ENCODE results near the gene FAM53B. TPM values are rescaled to one million over a fixed set of nuclear protein-coding genes. Genes with fewer than 3 reads are reported as not detected.

Gene FAM53B
- total and polyA plus RNA-seq, 8 donors = 12.8 to 34.6 (median 23.0) TPM

GRCh38 chr10:124644236-124644635 is 99.9 kb downstream of the FAM53B start:
- TF ChIP-seq CTCF (IDR thresholded peaks at IDR 0.05) = no peak
- Histone ChIP-seq H3K4me3 (no peak overlapping the region), H3K36me3 (no peaks in the 10 kb centered on the region), H3K27ac (peak overlapping the region in 1 of 2 donors; percentile 98), H3K27me3 (no peaks in the 10 kb centered on the region), H3K4me1 (peaks cover 50 to 100% of the 10 kb centered on the region in 2 donors), H3K9me3 (no peaks in the 10 kb centered on the region)
- ATAC-seq (no peak), DNase-seq (peak in 1 of 4 donors; percentile 19)
- intact Hi-C loops (cut with DNase I) = no loop called here

- no peak for ATAC-seq
- intact Hi-C loops (cut with DNase I) = no loop called here
- peak in 1 of 4 donors; percentile 62 for DNase-seq
- no peaks in the 10 kb centered on the region for H3K36me3 ChIP-seq
- no peak overlapping the region for H3K27ac ChIP-seq
- H3K4me3 ChIP-seq = no peak overlapping the region
- no peak for TF ChIP-seq CTCF (IDR thresholded peaks at IDR 0.05)
- H3K9me3 ChIP-seq = no peaks in the 10 kb centered on the region
- peaks cover 43 to 100% of the 10 kb centered on the region in 2 donors for H3K4me1 ChIP-seq
- no peaks in the 10 kb centered on the region for H3K27me3 ChIP-seq
Measured at GRCh38 chr10:124643330-124644009, 100.7 kb downstream of the FAM53B start.

DNA sequence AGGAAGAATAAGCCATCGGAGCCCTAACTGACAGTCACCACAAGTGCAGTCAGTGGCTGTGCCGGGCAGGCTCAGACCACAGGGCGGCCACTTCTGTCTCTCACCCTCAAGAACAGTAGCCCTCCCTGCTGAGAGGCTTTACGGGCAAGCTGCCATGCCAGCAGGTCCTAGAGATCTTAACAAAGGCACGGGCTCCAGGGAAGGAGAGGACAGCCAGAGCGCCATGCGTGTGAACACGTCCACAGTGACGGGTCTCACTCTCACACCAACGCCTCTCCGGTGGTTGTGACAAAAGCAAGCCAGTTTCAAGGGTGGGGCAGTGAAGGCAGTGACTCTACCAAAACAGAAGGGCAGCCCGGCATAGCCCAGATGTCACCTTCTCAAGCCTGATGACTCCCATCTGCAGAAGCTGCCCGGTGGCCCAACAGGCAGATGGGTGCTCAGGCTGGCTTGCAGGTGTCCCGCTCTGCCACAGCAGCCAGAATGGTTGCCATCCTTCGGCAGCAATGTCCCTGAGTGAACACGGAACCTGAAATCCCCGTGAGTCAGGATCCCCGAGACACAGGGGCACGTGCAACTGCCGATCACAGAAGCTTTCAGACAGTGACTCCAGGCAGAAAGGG is 102.0 kb downstream of the FAM53B start:
- TF ChIP-seq CTCF (IDR thresholded peaks at IDR 0.05) = no peak
- Histone ChIP-seq H3K27me3 (no peaks in the 10 kb centered on the region), H3K4me3 (no peak overlapping the region), H3K4me1 (peaks cover 31 to 100% of the 10 kb centered on the region in 2 donors), H3K27ac (peak overlapping the region; percentile 65 to 82), H3K9me3 (no peaks in the 10 kb centered on the region), H3K36me3 (no peaks in the 10 kb centered on the region)
- intact Hi-C loops (cut with DNase I) = no loop called here
- peak in 3 of 4 donors; percentile 57 to 81 (median 73) for DNase-seq
- peak; percentile 67 for ATAC-seq

DNA sequence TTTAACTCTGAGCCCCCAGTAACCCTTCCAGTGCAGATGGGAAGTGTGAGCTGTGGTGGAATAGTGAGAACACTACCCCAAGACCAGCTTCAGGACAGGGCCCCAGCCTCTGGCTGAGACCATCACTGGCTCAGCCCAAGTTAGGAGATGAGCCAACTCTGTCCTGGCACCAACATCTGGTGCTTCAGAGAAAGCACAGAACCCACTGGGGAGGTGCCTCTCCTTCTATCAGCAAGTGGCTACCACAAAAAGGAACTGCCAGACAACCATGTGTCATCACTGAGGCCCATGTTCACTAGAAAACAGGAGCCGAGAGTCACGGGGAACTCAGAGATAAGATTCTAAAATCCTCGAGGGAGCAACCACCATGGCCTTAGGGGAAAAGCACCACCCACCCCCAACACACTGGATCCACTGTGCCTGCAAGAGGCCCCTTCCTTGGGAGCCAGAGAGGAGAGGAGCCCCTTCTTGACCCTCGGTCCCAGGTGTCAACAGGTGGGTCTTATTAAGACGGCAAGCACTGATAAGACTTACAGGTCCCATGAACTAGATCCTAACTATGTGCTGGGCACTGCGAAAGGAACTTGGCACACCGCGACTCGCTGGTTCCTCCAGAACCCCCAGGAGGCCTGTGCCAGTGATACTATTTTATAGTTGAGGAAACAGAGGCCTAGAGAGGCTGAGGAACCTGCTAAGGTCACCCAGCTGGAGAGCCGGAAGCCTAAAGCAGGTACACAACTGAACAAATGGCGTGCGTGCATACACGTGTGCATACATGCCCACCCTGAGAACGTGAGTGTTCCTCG is 102.7 kb downstream of the FAM53B start:
- H3K27ac ChIP-seq = peak overlapping the region; percentile 65 to 82
- TF ChIP-seq CTCF (IDR thresholded peaks at IDR 0.05) = no peak
- no peaks in the 10 kb centered on the region for H3K9me3 ChIP-seq
- no peaks in the 10 kb centered on the region for H3K36me3 ChIP-seq
- intact Hi-C loops (cut with DNase I) = no loop called here
- no peaks in the 10 kb centered on the region for H3K27me3 ChIP-seq
- ATAC-seq = peak; percentile 39
- peaks cover 24 to 100% of the 10 kb centered on the region in 2 donors for H3K4me1 ChIP-seq
- H3K4me3 ChIP-seq = no peak overlapping the region
- DNase-seq = peak in 2 of 4 donors; percentile 47 to 54
